Activated CD4-positive, alpha-beta memory T cell treated with anti-CD3 and anti-CD28 coated beads, Interleukin-2, amount 10 ng/mL, durations not matched to agents 7 days and 5 days (primary cell): ENCODE results near the gene REC8. TPM values are rescaled to one million over a fixed set of nuclear protein-coding genes. Genes with fewer than 3 reads are reported as not detected.

Source experiments
- CTCF ChIA-PET: fragments of 350-600 bp; sonication (Branson Sonifier 250); formaldehyde crosslinking; loops from one replicate; lab custom pipeline; 2021; ENCODE audit warnings: antibody characterized with exemption, inconsistent platforms; lab: Charles Lee
- POLR2A ChIA-PET: fragments of 350-600 bp; sonication (Branson Sonifier 250); formaldehyde crosslinking; loops from one replicate; lab custom pipeline; 2021; ENCODE audit warnings: antibody characterized with exemption; lab: Charles Lee
- DNase-seq: peaks from one replicate; pipeline ENCODE4 v3.0.0-alpha.2; 2020
- H3K27ac Mint-ChIP-seq: one replicate; pipeline ENCODE4 v1.8.0; 2021; ENCODE audit warnings: mild to moderate bottlenecking, mixed read lengths
- H3K27me3 Mint-ChIP-seq: one replicate; pipeline ENCODE4 v1.8.0; 2021; ENCODE audit warnings: mixed read lengths
- H3K36me3 Mint-ChIP-seq: one replicate; pipeline ENCODE4 v1.8.0; 2021; ENCODE audit warnings: low read depth, mixed read lengths
- H3K4me1 Mint-ChIP-seq: one replicate; pipeline ENCODE4 v1.8.0; 2021; ENCODE audit warnings: mixed read lengths
- H3K4me3 Mint-ChIP-seq: one replicate; pipeline ENCODE4 v1.8.0; 2021; ENCODE audit warnings: mild to moderate bottlenecking, mixed read lengths
- H3K9me3 Mint-ChIP-seq: one replicate; pipeline ENCODE4 v1.8.0; 2021; ENCODE audit warnings: mixed read lengths
- total RNA-seq, 2 experiments: library from RNA; stranded (reverse); gene quantifications; one replicate each; pipeline ENCODE4 v1.2.3, GENCODE V29; 2021

REC8 gene
- 10 to 100 TPM; 48.0 to 51.9 TPM for total RNA-seq

GRCh38 chr14:24171422-24172260, at the start of gene REC8:
REC8 (plus strand) TSS chr14:24172080; CDS start chr14:24172553, 473 bp downstream.
- CTCF ChIA-PET, result interaction anchor here (0.7 to 3.2 kb wide), 2 partner anchors 11 to 114 kb away, joined by 3 to 15 read pairs; partner anchors contain the start of gene IRF9
- no peaks in the 10 kb centered on the region for H3K9me3 Mint-ChIP-seq
- peaks cover 50% of the 10 kb centered on the region for H3K4me1 Mint-ChIP-seq
- peaks cover 62% of the 10 kb centered on the region for H3K36me3 Mint-ChIP-seq
- H3K27me3 Mint-ChIP-seq, result no peaks in the 10 kb centered on the region
- DNase-seq, result peak; percentile 74
- H3K27ac Mint-ChIP-seq, result peak within 1 kb of the TSS; percentile 79
- peak within 1 kb of the TSS; percentile 67 for H3K4me3 Mint-ChIP-seq
- POLR2A ChIA-PET, result interaction anchor here (0.6 to 21.9 kb wide), 8 partner anchors 5 to 77 kb away, joined by 3 to 652 read pairs (median 8); partner anchors contain the start of genes DCAF11, EMC9, IPO4 and IRF9

GRCh38 chr14:24122416-24122815, 49.5 kb upstream of the REC8 start:
- Mint-ChIP-seq H3K27me3 (no peaks in the 10 kb centered on the region), H3K4me1 (peaks cover 10% of the 10 kb centered on the region), H3K27ac (no peak overlapping the region), H3K4me3 (no peak overlapping the region), H3K36me3 (peaks cover 61% of the 10 kb centered on the region), H3K9me3 (no peaks in the 10 kb centered on the region)
- no peak for DNase-seq
- CTCF ChIA-PET, result interaction anchor here (1.2 kb wide), 1 partner anchor 39 kb away, joined by 4 read pairs; the partner anchor contains the start of gene IRF9
- POLR2A ChIA-PET, result interaction anchor here (1.2 to 12.4 kb wide), 3 partner anchors 8 to 39 kb away, joined by 3 to 448 read pairs (median 44); partner anchors contain the start of genes DCAF11, EMC9, FITM1 and IRF9

- H3K4me3 Mint-ChIP-seq, result no peak overlapping the region
- H3K9me3 Mint-ChIP-seq, result no peaks in the 10 kb centered on the region
- ChIA-PET CTCF (interaction anchor here (1.2 kb wide), 1 partner anchor 38 kb away, joined by 4 read pairs; the partner anchor contains the start of gene IRF9), POLR2A (interaction anchor here (6.2 to 12.4 kb wide), 2 partner anchors 8 to 16 kb away, joined by 44 to 448 read pairs; partner anchors contain the start of genes DCAF11, EMC9, FITM1 and NRL)
- H3K27me3 Mint-ChIP-seq, result no peaks in the 10 kb centered on the region
- H3K27ac Mint-ChIP-seq, result no peak overlapping the region
- peaks cover 56% of the 10 kb centered on the region for H3K36me3 Mint-ChIP-seq
- no peak for DNase-seq
- H3K4me1 Mint-ChIP-seq, result peaks cover 5% of the 10 kb centered on the region
Observed at GRCh38 chr14:24122898-24123297, 49.0 kb upstream of the REC8 start.

- CTCF ChIA-PET, result interaction anchor here (1.1 to 1.5 kb wide), 3 partner anchors 9 to 15 kb away, joined by 3 to 5 read pairs (median 4); partner anchors contain the start of genes DCAF11, NRL and PSME1
- POLR2A ChIA-PET, result interaction anchor here (4.7 to 12.4 kb wide), 3 partner anchors 9 to 37 kb away, joined by 15 to 448 read pairs (median 44); partner anchors contain the start of genes DCAF11, EMC9, FITM1 and IRF9
- Mint-ChIP-seq H3K27ac (no peak overlapping the region), H3K36me3 (peaks cover 48% of the 10 kb centered on the region), H3K4me3 (no peak overlapping the region), H3K4me1 (no peaks in the 10 kb centered on the region), H3K9me3 (no peaks in the 10 kb centered on the region), H3K27me3 (no peaks in the 10 kb centered on the region)
- DNase-seq, result no peak
Observed at GRCh38 chr14:24123424-24124417, 48.2 kb upstream of the REC8 start.

GRCh38 chr14:24126939-24127338, 44.9 kb upstream of the REC8 start:
- H3K4me3 Mint-ChIP-seq, result no peak overlapping the region
- H3K36me3 Mint-ChIP-seq, result peaks cover 23% of the 10 kb centered on the region
- H3K27ac Mint-ChIP-seq, result no peak overlapping the region
- CTCF ChIA-PET, result interaction anchor here (0.7 to 1.9 kb wide), 5 partner anchors 9 to 145 kb away, joined by 3 to 6 read pairs (median 5); partner anchors contain the start of genes DCAF11, NRL and PSME1
- no peak for DNase-seq
- H3K4me1 Mint-ChIP-seq, result peaks cover 2% of the 10 kb centered on the region
- no peaks in the 10 kb centered on the region for H3K9me3 Mint-ChIP-seq
- H3K27me3 Mint-ChIP-seq, result no peaks in the 10 kb centered on the region
- POLR2A ChIA-PET, result interaction anchor here (1.2 to 6.2 kb wide), 6 partner anchors 9 to 34 kb away, joined by 3 to 44 read pairs (median 14); partner anchors contain the start of genes DCAF11, EMC9, IRF9 and NRL

GRCh38 chr14:24127673-24128072, 44.2 kb upstream of the REC8 start:
- Mint-ChIP-seq H3K4me3 (no peak overlapping the region), H3K27ac (no peak overlapping the region), H3K4me1 (peaks cover 7% of the 10 kb centered on the region), H3K9me3 (no peaks in the 10 kb centered on the region), H3K27me3 (no peaks in the 10 kb centered on the region), H3K36me3 (peaks cover 23% of the 10 kb centered on the region)
- CTCF ChIA-PET, result interaction anchor here (0.9 to 1.9 kb wide), 2 partner anchors 8 to 12 kb away, joined by 3 to 5 read pairs; partner anchors contain the start of gene PSME1
- POLR2A ChIA-PET, result interaction anchor here (2.5 to 6.2 kb wide), 4 partner anchors 10 to 34 kb away, joined by 14 to 44 read pairs (median 15); partner anchors contain the start of genes DCAF11, EMC9, IRF9 and NRL
- no peak for DNase-seq

- Mint-ChIP-seq H3K4me3 (no peak overlapping the region), H3K36me3 (peaks cover 8% of the 10 kb centered on the region), H3K27me3 (no peaks in the 10 kb centered on the region), H3K9me3 (no peaks in the 10 kb centered on the region), H3K4me1 (peaks cover 12% of the 10 kb centered on the region), H3K27ac (no peak overlapping the region)
- no peak for DNase-seq
- ChIA-PET POLR2A (interaction anchor here (0.8 to 21.4 kb wide), 4 partner anchors 10 to 36 kb away, joined by 3 to 448 read pairs (median 4); partner anchors contain the start of genes DCAF11, IRF9, NRL and PCK2), CTCF (no interaction called here)
Observed at GRCh38 chr14:24129410-24129998, 42.4 kb upstream of the REC8 start.

GRCh38 chr14:24130380-24130716, 41.5 kb upstream of the REC8 start, which contains the start of gene FITM1:
FITM1 (plus strand) TSS chr14:24130659; CDS start chr14:24131564, 905 bp downstream.
- peaks cover 5% of the 10 kb centered on the region for H3K36me3 Mint-ChIP-seq
- H3K27ac Mint-ChIP-seq, result no peak within 1 kb of the TSS

GRCh38 chr14:24130717-24131548, 40.9 kb upstream of the REC8 start:
- ChIA-PET POLR2A (interaction anchor here (0.8 to 21.4 kb wide), 4 partner anchors 10 to 73 kb away, joined by 3 to 448 read pairs (median 4); partner anchors contain the start of genes DCAF11, IRF9 and NRL), CTCF (no interaction called here)
- DNase-seq, result no peak
- no peaks in the 10 kb centered on the region for H3K27me3 Mint-ChIP-seq
- no peak overlapping the region for H3K4me3 Mint-ChIP-seq
- peaks cover 5% of the 10 kb centered on the region for H3K36me3 Mint-ChIP-seq
- peaks cover 19% of the 10 kb centered on the region for H3K4me1 Mint-ChIP-seq
- H3K9me3 Mint-ChIP-seq, result no peaks in the 10 kb centered on the region
- H3K27ac Mint-ChIP-seq, result no peak overlapping the region

More at GRCh38 chr14:24130380-24130716, 41.5 kb upstream of the REC8 start, which contains the start of gene FITM1:
- Mint-ChIP-seq H3K27me3 (no peaks in the 10 kb centered on the region), H3K4me3 (no peak within 1 kb of the TSS), H3K9me3 (no peaks in the 10 kb centered on the region), H3K4me1 (peaks cover 17% of the 10 kb centered on the region)
- ChIA-PET CTCF (no interaction called here), POLR2A (interaction anchor here (0.8 to 21.4 kb wide), 3 partner anchors 10 to 31 kb away, joined by 3 to 448 read pairs (median 4); partner anchors contain the start of genes DCAF11, IRF9 and NRL)
- DNase-seq, result no peak

- Mint-ChIP-seq H3K9me3 (no peaks in the 10 kb centered on the region), H3K4me1 (peaks cover 19% of the 10 kb centered on the region), H3K27ac (no peak overlapping the region), H3K27me3 (no peaks in the 10 kb centered on the region), H3K4me3 (no peak overlapping the region), H3K36me3 (peaks cover 5% of the 10 kb centered on the region)
- POLR2A ChIA-PET, result interaction anchor here (1.3 to 21.4 kb wide), 5 partner anchors 9 to 73 kb away, joined by 3 to 448 read pairs (median 5); partner anchors contain the start of genes DCAF11, EMC9, IRF9 and NRL
- CTCF ChIA-PET, result interaction anchor here (1.4 kb wide), 1 partner anchor 30 kb away, joined by 5 read pairs; the partner anchor contains the start of gene IRF9
- no peak for DNase-seq
Observed at GRCh38 chr14:24131549-24131966, 40.3 kb upstream of the REC8 start.
